NCI-H1105 (cell line): ENCODE measurements around the gene STOML1.

ENCODE experiments used
- DNase-seq: peaks from one replicate; lab custom pipeline; 2025; lab: John Stamatoyannopoulos, UW

The STOML1 gene

GRCh38 chr15:74019734-74020133, 27.6 kb upstream of the STOML1 start:
- DNase-seq, result no peak

DNA sequence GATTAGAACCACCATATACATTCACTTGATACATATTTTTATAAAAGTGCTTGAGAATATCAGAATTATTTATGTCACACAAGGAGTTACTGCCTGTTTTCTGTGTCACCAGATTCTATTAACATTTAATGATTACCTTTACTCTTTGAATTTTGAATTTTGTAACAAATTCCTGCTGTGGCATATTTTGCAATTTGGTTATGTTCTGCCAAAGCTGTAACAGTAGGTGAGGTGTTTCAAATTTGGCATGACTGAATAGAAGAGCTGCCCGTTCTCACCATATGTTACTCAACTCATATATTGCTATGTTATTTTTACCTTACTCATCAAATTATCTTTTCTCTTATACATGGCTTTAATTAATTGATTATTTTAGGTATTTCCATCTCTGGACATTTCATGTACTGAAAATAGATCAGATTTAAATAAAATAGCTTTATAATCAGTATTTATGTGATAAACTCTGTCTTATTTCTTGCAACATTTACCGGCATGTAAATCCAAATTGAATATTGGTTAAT, 21.3 kb upstream of the STOML1 start:
- DNase-seq, result no peak

GRCh38 chr15:74011610-74012009, 19.5 kb upstream of the STOML1 start:
- no peak for DNase-seq

DNA sequence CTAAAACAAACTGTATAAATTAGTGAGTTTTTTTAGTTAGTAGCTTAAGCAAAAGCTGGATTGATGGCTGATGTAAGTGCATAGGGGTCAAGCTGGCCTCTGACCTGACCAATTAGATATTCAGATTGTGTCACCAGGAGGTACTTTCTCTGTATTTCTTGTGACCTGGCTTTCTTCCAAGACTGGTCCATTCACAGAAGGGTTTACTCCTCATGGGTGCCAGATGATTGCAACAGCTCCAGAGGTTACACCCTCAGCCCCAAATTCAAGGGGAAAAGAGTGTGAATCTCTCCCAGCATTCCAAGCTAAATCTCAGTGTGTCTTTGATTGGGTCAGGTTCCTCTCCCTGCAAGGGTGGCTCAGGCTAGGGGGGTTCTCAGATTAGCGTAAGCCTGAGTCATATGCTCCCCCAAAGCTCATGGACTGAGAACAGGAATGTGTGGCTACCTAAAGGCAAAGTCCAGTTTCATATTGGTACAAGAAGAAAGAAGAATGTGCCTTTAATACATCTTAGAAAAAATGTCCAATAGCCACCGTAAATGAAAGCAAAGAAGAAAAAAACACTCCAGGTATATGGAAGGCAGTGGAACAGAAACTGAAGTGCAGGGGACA, 18.9 kb upstream of the STOML1 start:
- DNase-seq, result no peak

DNA sequence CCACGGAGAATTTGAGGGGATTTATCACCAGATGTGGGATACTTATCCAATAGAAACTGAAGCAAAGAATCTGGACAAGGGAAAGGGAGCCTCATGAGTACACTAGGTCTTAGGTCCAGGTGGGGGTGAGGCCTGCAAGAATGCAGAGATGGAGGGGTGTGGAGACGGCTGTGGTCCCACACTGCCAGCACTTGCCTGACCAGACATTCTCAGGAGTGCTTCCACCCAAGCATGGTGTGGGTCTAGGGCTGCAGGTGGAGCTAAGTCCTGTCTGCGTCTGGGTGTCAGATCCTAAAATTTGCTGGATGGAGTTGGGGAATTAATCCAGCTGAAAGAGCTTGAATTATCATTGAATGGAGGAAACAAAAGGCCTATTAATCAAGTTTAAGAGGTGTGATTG, 16.8 kb upstream of the STOML1 start:
- DNase-seq, result no peak

DNA sequence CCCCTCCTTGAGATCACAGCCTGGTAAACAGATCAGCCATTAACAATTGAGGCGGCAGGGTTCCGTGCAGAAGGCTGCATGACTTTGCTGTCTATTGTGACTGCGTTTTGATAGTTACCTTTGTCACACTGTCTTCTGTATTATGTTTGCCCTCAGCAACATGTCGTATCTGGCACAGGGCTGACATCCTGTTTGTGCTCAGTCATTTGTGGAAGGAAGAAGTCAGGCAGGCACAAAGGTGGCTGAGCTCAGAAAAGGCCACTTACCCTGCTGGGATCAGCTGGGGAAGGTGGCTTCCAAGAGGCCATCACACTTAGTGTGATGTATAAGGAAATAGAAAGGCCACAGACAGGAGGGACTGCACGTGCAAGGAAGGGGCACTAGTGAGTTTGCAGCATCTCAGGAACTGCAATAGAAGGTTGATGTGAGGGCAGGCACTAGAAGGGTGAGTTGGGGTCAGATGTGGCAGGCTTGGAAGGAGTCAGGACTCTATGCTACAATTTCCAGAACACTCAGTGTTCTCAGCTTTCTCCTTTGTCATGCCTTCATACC, 15.8 kb upstream of the STOML1 start:
- no peak for DNase-seq

GRCh38 chr15:74006774-74007639, 14.9 kb upstream of the STOML1 start:
- no peak for DNase-seq

DNA sequence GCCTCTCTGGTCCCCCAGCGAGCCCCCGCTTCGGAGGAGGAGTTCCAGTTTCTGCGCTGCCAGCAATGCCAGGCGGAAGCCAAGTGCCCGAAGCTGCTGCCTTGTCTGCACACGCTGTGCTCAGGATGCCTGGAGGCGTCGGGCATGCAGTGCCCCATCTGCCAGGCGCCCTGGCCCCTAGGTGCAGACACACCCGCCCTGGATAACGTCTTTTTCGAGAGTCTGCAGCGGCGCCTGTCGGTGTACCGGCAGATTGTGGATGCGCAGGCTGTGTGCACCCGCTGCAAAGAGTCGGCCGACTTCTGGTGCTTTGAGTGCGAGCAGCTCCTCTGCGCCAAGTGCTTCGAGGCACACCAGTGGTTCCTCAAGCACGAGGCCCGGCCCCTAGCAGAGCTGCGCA, 5.9 kb upstream of the STOML1 start:
- no peak for DNase-seq

GRCh38 chr15:73996939-73997338, 4.8 kb upstream of the STOML1 start:
- no peak for DNase-seq

GRCh38 chr15:73996267-73996666, 4.2 kb upstream of the STOML1 start:
- DNase-seq, result no peak

DNA sequence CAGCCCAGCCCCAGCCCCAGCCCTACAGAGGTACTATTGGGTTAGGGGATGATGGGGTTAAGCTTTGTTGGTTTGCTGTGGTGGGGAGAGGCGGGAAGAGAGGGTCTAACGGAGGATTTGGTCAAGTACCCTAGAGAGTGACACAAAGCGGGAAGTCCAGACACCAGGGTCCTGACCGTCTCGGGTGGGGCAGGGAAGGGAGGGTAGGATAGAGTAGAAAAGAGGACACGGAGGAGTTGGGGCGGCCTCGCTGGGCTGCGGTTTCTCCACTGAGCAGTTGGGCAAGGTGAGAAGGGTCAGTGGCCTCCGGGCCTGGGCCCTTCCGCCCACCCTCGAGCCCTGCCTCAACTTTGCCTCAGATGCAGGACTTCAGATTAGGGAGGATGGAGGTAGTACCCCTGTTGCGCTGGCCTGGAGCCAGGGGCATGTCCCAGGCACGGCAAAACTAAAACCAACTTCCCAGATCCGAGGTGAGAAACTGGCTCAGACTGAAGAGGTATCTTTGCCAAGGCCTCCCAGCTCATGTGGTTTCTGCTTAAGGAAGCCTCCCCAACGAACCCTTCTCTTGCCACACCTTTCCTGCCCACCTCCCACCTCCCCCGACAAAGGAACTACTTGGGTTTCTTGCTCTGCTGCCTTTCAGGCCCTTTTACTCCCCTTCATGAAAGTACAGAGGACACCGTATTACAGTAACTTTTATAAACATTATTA, 3.0 kb upstream of the STOML1 start:
- no peak for DNase-seq

- DNase-seq, result peak; percentile 77
Measured at GRCh38 chr15:73994413-73994883, 2.4 kb upstream of the STOML1 start, which contains the start of gene PML. Gene PML, plus strand, starts transcription at chr15:73994716. Its CDS starts 97 bp downstream, at chr15:73994813.

GRCh38 chr15:73993211-73993994, 1.3 kb upstream of the STOML1 start:
- no peak for DNase-seq

DNA sequence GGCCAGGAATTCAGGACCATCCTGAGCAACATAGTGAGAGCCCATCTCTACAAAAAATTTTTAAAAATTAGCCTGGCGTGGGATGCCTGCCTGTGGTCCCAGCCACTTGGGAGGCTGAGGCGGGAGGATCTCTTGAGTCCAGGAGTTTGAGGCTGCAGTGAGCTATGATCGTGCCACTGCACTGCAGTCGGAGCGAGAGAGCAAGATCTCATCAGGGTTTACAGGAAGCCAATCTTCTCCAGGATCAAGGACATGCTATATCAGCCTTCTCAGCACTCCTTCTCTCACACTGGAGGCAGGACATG, 451 bp upstream of the STOML1 start:
- no peak for DNase-seq

- no peak for DNase-seq
Measured at GRCh38 chr15:73991260-73991659, 835 bp downstream of the STOML1 start.

GRCh38 chr15:73990250-73991005, 1.7 kb downstream of the STOML1 start:
- DNase-seq, result no peak

- no peak for DNase-seq
Measured at GRCh38 chr15:73989001-73989798, 2.9 kb downstream of the STOML1 start.

DNA sequence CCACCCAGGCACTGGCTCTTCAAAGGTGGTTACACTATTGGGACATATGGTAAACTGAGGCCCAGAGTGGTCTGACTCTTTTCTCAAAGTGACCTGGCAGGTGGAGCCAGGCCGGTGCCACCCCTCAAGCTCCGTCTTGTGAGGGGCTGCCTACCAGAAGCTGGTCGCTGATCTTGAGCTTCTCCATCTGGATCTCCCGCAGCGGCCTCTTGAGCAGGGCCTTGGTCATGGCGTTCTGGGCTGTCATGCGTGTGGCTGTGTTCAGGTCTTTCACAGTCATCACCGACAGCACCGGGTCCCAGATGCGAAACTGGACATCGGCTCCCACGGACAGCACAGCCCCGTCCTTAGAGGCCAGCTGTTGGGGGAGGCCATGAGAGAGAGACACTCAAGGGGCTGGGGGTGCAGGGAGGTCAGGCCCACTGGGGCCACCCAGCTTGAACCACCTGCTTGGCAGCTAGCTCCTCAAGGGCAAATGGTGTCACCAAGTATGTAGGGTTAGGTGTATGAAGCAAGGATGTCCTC, 3.6 kb downstream of the STOML1 start:
- DNase-seq, result no peak

DNA sequence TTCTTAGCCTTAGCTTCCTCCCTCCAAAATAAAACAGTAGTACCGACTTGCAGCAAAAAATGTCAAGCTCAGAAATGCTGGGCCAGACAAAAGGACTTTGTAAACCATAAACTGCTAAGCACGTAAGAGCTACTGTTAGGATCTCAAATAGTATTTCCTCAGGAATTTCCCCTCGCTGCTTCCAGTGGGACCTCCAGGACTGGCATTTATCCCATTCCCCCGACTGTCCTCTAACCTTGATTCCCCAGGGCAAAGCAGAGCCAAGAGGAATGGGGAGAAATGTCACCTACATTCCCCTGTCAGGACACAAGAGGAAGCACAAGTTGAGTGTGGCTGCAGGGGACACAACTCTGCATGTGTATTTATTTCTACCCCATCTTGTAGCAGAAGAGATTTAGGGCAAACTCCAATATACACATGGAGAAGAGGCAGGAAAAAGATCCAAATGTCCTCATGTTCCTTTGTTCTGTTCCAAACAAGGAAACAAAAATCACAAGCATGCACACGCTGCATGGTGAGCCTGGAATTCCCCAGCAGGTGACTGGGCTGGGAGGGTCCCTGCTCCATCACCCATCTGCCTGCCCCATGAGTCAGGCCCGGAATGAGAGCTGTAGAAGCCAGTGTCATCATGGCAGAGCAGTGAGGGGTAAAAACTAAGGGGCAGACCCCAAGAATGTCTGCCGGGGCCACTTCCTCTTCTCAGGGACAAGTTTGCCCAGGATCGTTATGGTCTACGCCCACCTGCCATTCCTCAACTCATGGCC, 4.2 kb downstream of the STOML1 start:
- no peak for DNase-seq
